ENCODE results near the gene CDK17. TPM values are rescaled to one million over a fixed set of nuclear protein-coding genes. Genes with fewer than 3 reads are reported as not detected.

Gene CDK17
- total and polyA plus RNA-seq, 4 donors, result 13.7 to 130 (median 29.1) TPM

- H3K9ac ChIP-seq (ENCODE audit: insufficient read depth in 1 of 2, low read length in 2 of 2), result no peak overlapping the region
- no peak for DNase-seq
- H3K4me3 ChIP-seq, result no peak overlapping the region
- no peak for ATAC-seq (ENCODE audit: insufficient read depth, low FRiP score)
- no peaks in the 10 kb centered on the region for H3K27me3 ChIP-seq (ENCODE audit: control insufficient read depth in 3 of 3, insufficient read depth in 3 of 3, low read length in 2 of 3)
- H3K9me3 ChIP-seq (ENCODE audit: control insufficient read depth in 4 of 4, insufficient read depth in 3 of 4, low read length in 3 of 4), result no peaks in the 10 kb centered on the region
- 89 to 90% methylated on average over 13 of the region's 13 CpGs for WGBS, 2 donors
- peaks cover 0 to 25% (median 7%) of the 10 kb centered on the region in 5 donors for H3K4me1 ChIP-seq (ENCODE audit: control insufficient read depth in 5 of 5, insufficient read depth in 5 of 5, low read length in 5 of 5)
- peaks cover 6 to 26% (median 16%) of the 10 kb centered on the region in 4 donors for H3K36me3 ChIP-seq (ENCODE audit: control insufficient read depth in 4 of 4, insufficient read depth in 4 of 4, low read length in 4 of 4)
- no peak for TF ChIP-seq CTCF (IDR thresholded peaks at IDR 0.05; ENCODE audit: control extremely low read depth, extremely low read depth)
- H3K27ac ChIP-seq (ENCODE audit: low read depth in 1 of 2, low read length in 1 of 2), result no peak overlapping the region
Measured at GRCh38 chr12:96244826-96245225, 155.4 kb downstream of the CDK17 start.

GRCh38 chr12:96242597-96242996 lies 157.6 kb downstream of the CDK17 start:
- no peak overlapping the region for H3K4me3 ChIP-seq
- no peak for TF ChIP-seq CTCF (IDR thresholded peaks at IDR 0.05; ENCODE audit: control extremely low read depth, extremely low read depth)
- no peaks in the 10 kb centered on the region for H3K27me3 ChIP-seq (ENCODE audit: control insufficient read depth in 3 of 3, insufficient read depth in 3 of 3, low read length in 2 of 3)
- no peaks in the 10 kb centered on the region for H3K9me3 ChIP-seq (ENCODE audit: control insufficient read depth in 4 of 4, insufficient read depth in 3 of 4, low read length in 3 of 4)
- peaks cover 6 to 11% (median 8%) of the 10 kb centered on the region in 4 donors for H3K36me3 ChIP-seq (ENCODE audit: control insufficient read depth in 4 of 4, insufficient read depth in 4 of 4, low read length in 4 of 4)
- H3K27ac ChIP-seq (ENCODE audit: low read depth in 1 of 2, low read length in 1 of 2), result peak overlapping the region in 1 of 2 donors; percentile 34
- no peak for DNase-seq
- ATAC-seq (ENCODE audit: insufficient read depth, low FRiP score), result no peak
- no peak overlapping the region for H3K9ac ChIP-seq (ENCODE audit: insufficient read depth in 1 of 2, low read length in 2 of 2)
- 60 to 72% methylated on average over 12 of the region's 12 CpGs for WGBS, 2 donors
- H3K4me1 ChIP-seq (ENCODE audit: control insufficient read depth in 5 of 5, insufficient read depth in 5 of 5, low read length in 5 of 5), result peaks cover 0 to 28% (median 17%) of the 10 kb centered on the region in 5 donors

- H3K9me3 ChIP-seq (ENCODE audit: control insufficient read depth in 4 of 4, insufficient read depth in 3 of 4, low read length in 3 of 4), result no peaks in the 10 kb centered on the region
- peaks cover under 1 to 7% (median 4%) of the 10 kb centered on the region in 4 donors for H3K36me3 ChIP-seq (ENCODE audit: control insufficient read depth in 4 of 4, insufficient read depth in 4 of 4, low read length in 4 of 4)
- H3K4me1 ChIP-seq (ENCODE audit: control insufficient read depth in 5 of 5, insufficient read depth in 5 of 5, low read length in 5 of 5), result peaks cover 0 to 34% (median 17%) of the 10 kb centered on the region in 5 donors
- H3K27me3 ChIP-seq (ENCODE audit: control insufficient read depth in 3 of 3, insufficient read depth in 3 of 3, low read length in 2 of 3), result no peaks in the 10 kb centered on the region
- no peak overlapping the region for H3K4me3 ChIP-seq
- ATAC-seq (ENCODE audit: insufficient read depth, low FRiP score) (peak; percentile 68), DNase-seq (no peak)
- TF ChIP-seq CTCF (IDR thresholded peaks at IDR 0.05; ENCODE audit: control extremely low read depth, extremely low read depth), result no peak
- H3K9ac ChIP-seq (ENCODE audit: insufficient read depth in 1 of 2, low read length in 2 of 2), result no peak overlapping the region
- WGBS, 2 donors, result 29 to 30% methylated on average over 9 of the region's 9 CpGs
- H3K27ac ChIP-seq (ENCODE audit: low read depth in 1 of 2, low read length in 1 of 2), result peak overlapping the region; percentile 33 to 66
Measured at GRCh38 chr12:96241846-96242256, 158.4 kb downstream of the CDK17 start.

GRCh38 chr12:96241431-96241830 lies 158.8 kb downstream of the CDK17 start:
- H3K9ac ChIP-seq (ENCODE audit: insufficient read depth in 1 of 2, low read length in 2 of 2), result no peak overlapping the region
- no peak overlapping the region for H3K4me3 ChIP-seq
- H3K9me3 ChIP-seq (ENCODE audit: control insufficient read depth in 4 of 4, insufficient read depth in 3 of 4, low read length in 3 of 4), result no peaks in the 10 kb centered on the region
- H3K27me3 ChIP-seq (ENCODE audit: control insufficient read depth in 3 of 3, insufficient read depth in 3 of 3, low read length in 2 of 3), result no peaks in the 10 kb centered on the region
- peak overlapping the region; percentile 33 to 66 for H3K27ac ChIP-seq (ENCODE audit: low read depth in 1 of 2, low read length in 1 of 2)
- H3K36me3 ChIP-seq (ENCODE audit: control insufficient read depth in 4 of 4, insufficient read depth in 4 of 4, low read length in 4 of 4), result peaks cover 0 to 8% (median 2%) of the 10 kb centered on the region in 4 donors
- 74 to 83% methylated on average over 4 of the region's 4 CpGs for WGBS, 2 donors
- TF ChIP-seq CTCF (IDR thresholded peaks at IDR 0.05; ENCODE audit: control extremely low read depth, extremely low read depth), result no peak
- peaks cover 0 to 38% (median 18%) of the 10 kb centered on the region in 5 donors for H3K4me1 ChIP-seq (ENCODE audit: control insufficient read depth in 5 of 5, insufficient read depth in 5 of 5, low read length in 5 of 5)
- ATAC-seq (ENCODE audit: insufficient read depth, low FRiP score) (no peak), DNase-seq (no peak)

Data from lung (tissue), 12 donors.